Lung (tissue), 12 donors: ENCODE results near the gene PCDH9. TPM values are rescaled to one million over a fixed set of nuclear protein-coding genes. Genes with fewer than 3 reads are reported as not detected.
"Not testable (repeated sequence)": the region's sequence is repeated elsewhere in the genome, so short reads cannot be mapped to it uniquely, and the experiment has no call there.

Experiments used
- ATAC-seq: fragments of 200-7000 bp; cut with Tn5 transposase; one replicate; pipeline ENCODE4 v1.9.1; 2020; ENCODE audit warnings: moderate number of reproducible peaks; ENCODE audit not compliant: insufficient read depth, low FRiP score
- DNase-seq, 3 donors: peaks; one replicate each; pipeline ENCODE4 v3.0.0-alpha.2; 2013 to 2017
- H3K27ac ChIP-seq, 2 donors: one replicate each; pipeline ENCODE4 v1.5.1; 2013; ENCODE audit warnings: mild to moderate bottlenecking in 2 of 2, moderate library complexity in 2 of 2, control low read depth in 1 of 2, inconsistent platforms in 1 of 2, low read depth in 1 of 2, low read length in 1 of 2
- H3K27me3 ChIP-seq, 3 donors: one replicate each; pipeline ENCODE4 v1.5.1; 2013; ENCODE audit warnings: low read length in 2 of 3; ENCODE audit not compliant: control insufficient read depth in 3 of 3, insufficient read depth in 3 of 3
- H3K36me3 ChIP-seq, 4 donors: one replicate each; pipeline ENCODE4 v1.5.1; 2013; ENCODE audit warnings: low read length in 4 of 4, mild to moderate bottlenecking in 1 of 4, moderate library complexity in 1 of 4; ENCODE audit not compliant: control insufficient read depth in 4 of 4, insufficient read depth in 4 of 4
- H3K4me1 ChIP-seq, 5 donors: one replicate each; pipeline ENCODE4 v1.5.1; 2013; ENCODE audit warnings: low read length in 5 of 5, mild to moderate bottlenecking in 2 of 5, moderate library complexity in 1 of 5; ENCODE audit not compliant: control insufficient read depth in 5 of 5, insufficient read depth in 5 of 5
- H3K4me3 ChIP-seq: one replicate; pipeline ENCODE4 v1.5.1; 2013; ENCODE audit warnings: mild to moderate bottlenecking, control low read depth, moderate library complexity
- H3K9ac ChIP-seq, 2 donors: one replicate each; pipeline ENCODE4 v1.5.1; 2013; ENCODE audit warnings: low read length in 2 of 2, control low read depth in 1 of 2; ENCODE audit not compliant: insufficient read depth in 1 of 2
- H3K9me3 ChIP-seq, 4 donors: one replicate each; pipeline ENCODE4 v1.5.1; 2013; ENCODE audit warnings: low read length in 3 of 4, mild to moderate bottlenecking in 1 of 4, moderate library complexity in 1 of 4; ENCODE audit not compliant: control insufficient read depth in 4 of 4, insufficient read depth in 3 of 4
- CTCF ChIP-seq: IDR thresholded peaks from 2 replicates; pipeline ENCODE4 v1.5.1; 2012; ENCODE audit warnings: mild to moderate bottlenecking; ENCODE audit errors: control extremely low read depth, extremely low read depth
- WGBS, 2 donors: extraction: QIAGEN DNeasy Blood & Tissue Kit; methylation state at CpG; one replicate each; pipeline ENCODE4 v1.1.7; 2013; 5-methylcytosine and 5-hydroxymethylcytosine counted together
- polyA plus RNA-seq, 2 donors: library from polyadenylated mRNA; stranded (reverse); fragments of 200-250 nt; gene quantifications; one replicate each; pipeline ENCODE4 v1.2.1, GENCODE V29; 2013
- total RNA-seq, 2 donors: library from RNA; depleted of rRNA in 1 of 2; stranded (reverse); fragments of >200 nt in 1 of 2; gene quantifications; one replicate each; pipeline ENCODE4 v1.2.1, GENCODE V29; 2014 to 2021
- donor health status: control.
- donor health status: control.
- donor health status: Bipolar disorder and iron deficiency.
- donor health status: healthy.
- donor health status: DM: yes; HTN: yes; CAD: no.

The PCDH9 gene
- total and polyA plus RNA-seq, 4 donors: 0.68 to 22.2 (median 4.1) TPM

- ATAC-seq: no peak
- Histone ChIP-seq H3K4me3 (no peak overlapping the region), H3K36me3 (no peaks in the 10 kb centered on the region), H3K9me3 (no peaks in the 10 kb centered on the region), H3K27ac (no peak overlapping the region), H3K27me3 (no peaks in the 10 kb centered on the region), H3K9ac (no peak overlapping the region), H3K4me1 (peaks cover 0 to 5% (median 0%) of the 10 kb centered on the region in 5 donors)
- WGBS, 2 donors: 91 to 93% methylated on average over 1 of the region's 1 CpG
- TF ChIP-seq CTCF: no peak
- DNase-seq: no peak
These were observed 341.4 kb downstream of the PCDH9 start for GRCh38 chr13:66888698-66889097.

GRCh38 chr13:66887088-66887487 is 343.0 kb downstream of the PCDH9 start:
- H3K9ac ChIP-seq: no peak overlapping the region
- DNase-seq (peak; percentile 42 to 84 (median 73)), ATAC-seq (no peak)
- no peak for TF ChIP-seq CTCF
- H3K27ac ChIP-seq: no peak overlapping the region
- H3K4me3 ChIP-seq: no peak overlapping the region
- 64 to 79% methylated on average over 5 of the region's 5 CpGs for WGBS, 2 donors
- H3K36me3 ChIP-seq: no peaks in the 10 kb centered on the region
- no peaks in the 10 kb centered on the region for H3K27me3 ChIP-seq
- H3K9me3 ChIP-seq: no peaks in the 10 kb centered on the region
- peaks cover 0 to 5% (median 0%) of the 10 kb centered on the region in 5 donors for H3K4me1 ChIP-seq

- Histone ChIP-seq H3K27me3 (no peaks in the 10 kb centered on the region), H3K4me1 (peaks cover 0 to 5% (median 0%) of the 10 kb centered on the region in 5 donors), H3K36me3 (no peaks in the 10 kb centered on the region), H3K9ac (no peak overlapping the region), H3K9me3 (no peaks in the 10 kb centered on the region), H3K27ac (no peak overlapping the region), H3K4me3 (no peak overlapping the region)
- ATAC-seq (no peak), DNase-seq (peak in 1 of 3 donors; percentile 37)
- TF ChIP-seq CTCF: no peak
- WGBS, 2 donors: 68 to 77% methylated on average over 4 of the region's 4 CpGs
These were observed 343.9 kb downstream of the PCDH9 start for GRCh38 chr13:66886264-66886663.

GRCh38 chr13:66881170-66881569 is 349.0 kb downstream of the PCDH9 start:
- not testable (repeated sequence) for H3K27me3 ChIP-seq, H3K27ac ChIP-seq, H3K4me1 ChIP-seq, H3K9me3 ChIP-seq, ATAC-seq, H3K9ac ChIP-seq, DNase-seq, H3K4me3 ChIP-seq, H3K36me3 ChIP-seq
- 69 to 74% methylated on average over 2 of the region's 2 CpGs for WGBS, 2 donors
